GM23248 (cell line): ENCODE measurements around the gene HSD3B1. TPM values are rescaled to one million over a fixed set of nuclear protein-coding genes. Genes with fewer than 3 reads are reported as not detected.

ENCODE experiments used
- DNase-seq: peaks from one replicate; pipeline ENCODE4 v3.0.0-alpha.2; 2015
- H2AFZ ChIP-seq: fragments of 200-600 bp; sonication (generic); 2 replicates; pipeline ENCODE4 v1.6.1; 2016; ENCODE audit warnings: antibody characterized with exemption
- H3F3A ChIP-seq: fragments of 200-600 bp; sonication (generic); 2 replicates; pipeline ENCODE4 v1.6.1; 2016; ENCODE audit warnings: mild to moderate bottlenecking, antibody characterized with exemption, mixed run types; ENCODE audit not compliant: insufficient read depth
- H3K27ac ChIP-seq: fragments of 200-600 bp; sonication (generic); 2 replicates; pipeline ENCODE4 v1.5.1; 2016; ENCODE audit warnings: mild to moderate bottlenecking
- H3K27me3 ChIP-seq: fragments of 200-600 bp; sonication (generic); replicated peaks from 2 replicates; pipeline ENCODE4 v1.6.1; 2016; ENCODE audit warnings: mild to moderate bottlenecking; ENCODE audit not compliant: insufficient read depth
- H3K36me3 ChIP-seq: fragments of 200-600 bp; sonication (generic); 2 replicates; pipeline ENCODE4 v1.6.1; 2016; ENCODE audit warnings: low read depth, mild to moderate bottlenecking
- H3K4me1 ChIP-seq: fragments of 200-600 bp; sonication (generic); 2 replicates; pipeline ENCODE4 v1.6.1; 2016; ENCODE audit warnings: mild to moderate bottlenecking; ENCODE audit not compliant: insufficient read depth
- H3K4me2 ChIP-seq: fragments of 200-600 bp; sonication (generic); one replicate; pipeline ENCODE4 v1.6.1; 2016; ENCODE audit warnings: mild to moderate bottlenecking; ENCODE audit not compliant: unreplicated experiment
- H3K4me3 ChIP-seq: fragments of 200-600 bp; sonication (generic); 2 replicates; pipeline ENCODE4 v1.5.1; 2016; ENCODE audit warnings: mild to moderate bottlenecking
- H3K79me2 ChIP-seq: fragments of 200-600 bp; sonication (generic); 2 replicates; pipeline ENCODE4 v1.6.1; 2016; ENCODE audit warnings: mild to moderate bottlenecking; ENCODE audit not compliant: insufficient read depth
- H3K9ac ChIP-seq: fragments of 200-600 bp; sonication (generic); 2 replicates; pipeline ENCODE4 v1.6.1; 2016; ENCODE audit warnings: mild to moderate bottlenecking
- H3K9me2 ChIP-seq: fragments of 200-600 bp; sonication (generic); 2 replicates; pipeline ENCODE4 v1.6.1; 2016; ENCODE audit warnings: mixed run types, mild to moderate bottlenecking, moderate library complexity; ENCODE audit not compliant: insufficient read depth
- H3K9me3 ChIP-seq: fragments of 200-600 bp; sonication (generic); one replicate; pipeline ENCODE4 v1.6.1; 2017; ENCODE audit warnings: low read depth
- H4K20me1 ChIP-seq: fragments of 200-600 bp; sonication (generic); 2 replicates; pipeline ENCODE4 v1.6.0; 2016; ENCODE audit not compliant: insufficient read depth
- EZH2 ChIP-seq: fragments of 200-600 bp; sonication (generic); IDR thresholded peaks from 2 replicates; pipeline ENCODE4 v1.6.1; 2018; ENCODE audit warnings: antibody characterized with exemption, mild to moderate bottlenecking; ENCODE audit not compliant: insufficient read depth, poor library complexity, severe bottlenecking
- EZH2phosphoT487 ChIP-seq: fragments of 200-600 bp; sonication (generic); IDR thresholded peaks from 2 replicates; pipeline ENCODE4 v1.6.1; 2018; ENCODE audit warnings: antibody characterized with exemption, moderate library complexity, mild to moderate bottlenecking, low read depth; ENCODE audit not compliant: insufficient read depth
- WGBS, 2 experiments: methylation state at CpG; one replicate each; pipeline ENCODE4 v1.1.6; 2015 to 2017; ENCODE audit warnings: low lambda C conversion rate in 2 of 2, low coverage in 1 of 2; ENCODE audit errors: missing lambda C conversion rate in 2 of 2; 5-methylcytosine and 5-hydroxymethylcytosine counted together
- in situ Hi-C: fragments of 300-500 bp; cut with MboI; formaldehyde crosslinking; loops from 2 replicates; pipeline ENCODE4 v1.15.0; 2020
- polyA plus RNA-seq: library from polyadenylated mRNA; unstranded; fragments of >200 nt; fragmentation: Nextera tagmentation; extraction: Ambion mirVana; gene quantifications from 2 replicates; pipeline ENCODE4 v1.2.1, GENCODE V29; 2016
- total RNA-seq: library from RNA; depleted of rRNA; stranded (reverse); fragments of >200 nt; shearing (Covaris generic); gene quantifications from 2 replicates; pipeline ENCODE4 v1.2.3, GENCODE V29; 2014

Gene HSD3B1
- total and polyA plus RNA-seq, 2 experiments from 2014 or later, result not detected

- in situ Hi-C loops, result no loop called here
- 32 to 42% methylated on average over 2 of the region's 2 CpGs for WGBS, 2 experiments
- DNase-seq, result no peak
These were observed 26.8 kb upstream of the HSD3B1 start for GRCh38 chr1:119480175-119480574.

GRCh38 chr1:119481951-119482350, 25.1 kb upstream of the HSD3B1 start:
- H3K9me3 ChIP-seq, result no peaks in the 10 kb centered on the region
- no peaks in the 10 kb centered on the region for H3K79me2 ChIP-seq
- no peaks in the 10 kb centered on the region for H3K36me3 ChIP-seq
- H4K20me1 ChIP-seq, result no peaks in the 10 kb centered on the region
- no peaks in the 10 kb centered on the region for H3F3A ChIP-seq
- H2AFZ ChIP-seq, result no peak overlapping the region
- H3K4me2 ChIP-seq, result no peak overlapping the region
- no peak overlapping the region for H3K27ac ChIP-seq
- H3K27me3 ChIP-seq, result peaks cover 11% of the 10 kb centered on the region
- no peak for TF ChIP-seq EZH2
- TF ChIP-seq EZH2phosphoT487, result no peak
- in situ Hi-C loops, result no loop called here
- H3K4me1 ChIP-seq, result no peaks in the 10 kb centered on the region
- no peak overlapping the region for H3K4me3 ChIP-seq
- H3K9me2 ChIP-seq, result no peaks in the 10 kb centered on the region
- no peak for DNase-seq
- no peak overlapping the region for H3K9ac ChIP-seq

More at GRCh38 chr1:119480175-119480574, 26.8 kb upstream of the HSD3B1 start:
- Histone ChIP-seq H3K9ac (no peak overlapping the region), H3K4me2 (no peak overlapping the region), H2AFZ (no peak overlapping the region), H3F3A (no peaks in the 10 kb centered on the region), H3K9me2 (no peaks in the 10 kb centered on the region), H3K27ac (no peak overlapping the region), H3K4me1 (no peaks in the 10 kb centered on the region), H3K9me3 (no peaks in the 10 kb centered on the region), H3K27me3 (peaks cover 7% of the 10 kb centered on the region), H3K79me2 (no peaks in the 10 kb centered on the region), H4K20me1 (no peaks in the 10 kb centered on the region), H3K4me3 (no peak overlapping the region), H3K36me3 (no peaks in the 10 kb centered on the region)
- TF ChIP-seq EZH2phosphoT487 (no peak), EZH2 (no peak)

GRCh38 chr1:119482517-119483425, 24.2 kb upstream of the HSD3B1 start:
- Histone ChIP-seq H3K27ac (no peak overlapping the region), H3K9me3 (no peaks in the 10 kb centered on the region), H3K79me2 (no peaks in the 10 kb centered on the region), H2AFZ (no peak overlapping the region), H3K4me3 (no peak overlapping the region), H3K27me3 (peaks cover 15% of the 10 kb centered on the region), H4K20me1 (no peaks in the 10 kb centered on the region), H3K4me1 (no peaks in the 10 kb centered on the region), H3K9ac (no peak overlapping the region), H3F3A (no peaks in the 10 kb centered on the region), H3K4me2 (no peak overlapping the region), H3K36me3 (no peaks in the 10 kb centered on the region), H3K9me2 (no peaks in the 10 kb centered on the region)
- TF ChIP-seq EZH2phosphoT487 (no peak), EZH2 (no peak)
- WGBS, 2 experiments, result 55 to 56% methylated on average over 6 of the region's 6 CpGs
- in situ Hi-C loops, result no loop called here
- no peak for DNase-seq

- no peaks in the 10 kb centered on the region for H4K20me1 ChIP-seq
- 53 to 61% methylated on average over 6 of the region's 6 CpGs for WGBS, 2 experiments
- no peaks in the 10 kb centered on the region for H3K36me3 ChIP-seq
- no peak for TF ChIP-seq EZH2phosphoT487
- TF ChIP-seq EZH2, result no peak
- no peaks in the 10 kb centered on the region for H3K9me2 ChIP-seq
- no peak overlapping the region for H2AFZ ChIP-seq
- no peak overlapping the region for H3K4me3 ChIP-seq
- H3F3A ChIP-seq, result no peaks in the 10 kb centered on the region
- in situ Hi-C loops, result no loop called here
- H3K27ac ChIP-seq, result no peak overlapping the region
- H3K27me3 ChIP-seq, result peaks cover 23% of the 10 kb centered on the region
- H3K4me2 ChIP-seq, result no peak overlapping the region
- no peaks in the 10 kb centered on the region for H3K9me3 ChIP-seq
- H3K79me2 ChIP-seq, result no peaks in the 10 kb centered on the region
- H3K4me1 ChIP-seq, result no peaks in the 10 kb centered on the region
- DNase-seq, result no peak
- no peak overlapping the region for H3K9ac ChIP-seq
These were observed 23.4 kb upstream of the HSD3B1 start for GRCh38 chr1:119483441-119484200.
